ENCODE results near the gene NEURL1B. TPM values are rescaled to one million over a fixed set of nuclear protein-coding genes. Genes with fewer than 3 reads are reported as not detected.

NEURL1B gene
- polyA plus RNA-seq, 1 donor from 2014 or later: 12.7 TPM

GRCh38 chr5:172713809-172714490 lies 72.9 kb downstream of the NEURL1B start:
- Histone ChIP-seq H3K9me3 (ENCODE audit: low read length) (no peaks in the 10 kb centered on the region), H3K27ac (ENCODE audit: low read length) (no peak overlapping the region), H3K9ac (ENCODE audit: low read length) (no peak overlapping the region)

More at GRCh38 chr5:172713809-172714490, 72.9 kb downstream of the NEURL1B start:
- Histone ChIP-seq H3K79me2 (replicated peaks; ENCODE audit: insufficient read depth, low read length) (no peaks in the 10 kb centered on the region), H3K4me3 (ENCODE audit: low read length) (no peak overlapping the region), H3K4me2 (ENCODE audit: low read length) (no peak overlapping the region), H3K9me2 (ENCODE audit: insufficient read depth, low read length) (no peaks in the 10 kb centered on the region), H3F3A (ENCODE audit: insufficient read depth, low read length, poor library complexity, severe bottlenecking) (no peaks in the 10 kb centered on the region), H3K27me3 (ENCODE audit: insufficient read depth, low read depth, low read length) (no peaks in the 10 kb centered on the region), H2AFZ (ENCODE audit: low read depth, low read length) (no peak overlapping the region), H3K36me3 (ENCODE audit: insufficient read depth, low read length) (no peaks in the 10 kb centered on the region), H4K20me1 (ENCODE audit: insufficient read depth) (no peaks in the 10 kb centered on the region)
- TF ChIP-seq REST (IDR thresholded peaks at IDR 0.05; ENCODE audit: borderline replicate concordance) (no peak), EZH2 (IDR thresholded peaks at IDR 0.05; ENCODE audit: borderline replicate concordance, insufficient read depth, low read length, poor library complexity, severe bottlenecking) (no peak), POLR2AphosphoS5 (IDR thresholded peaks at IDR 0.05) (no peak), TAF1 (IDR thresholded peaks at IDR 0.05; ENCODE audit: low read depth) (no peak), EP300 (conservative IDR thresholded peaks at IDR 0.05; ENCODE audit: poor library complexity, severe bottlenecking) (no peak), MXI1 (conservative IDR thresholded peaks at IDR 0.05; ENCODE audit: poor library complexity, severe bottlenecking) (no peak), SMC3 (conservative IDR thresholded peaks at IDR 0.05; ENCODE audit: poor library complexity) (no peak), RAD21 (conservative IDR thresholded peaks at IDR 0.05) (no peak), CTCF (IDR thresholded peaks at IDR 0.05; ENCODE audit: poor library complexity, severe bottlenecking) (no peak)
